Stimulated activated naive CD4-positive, alpha-beta T cell (primary cell): ENCODE measurements around the gene PLAU.
"Not testable (repeated sequence)": the region's sequence is repeated elsewhere in the genome, so short reads cannot be mapped to it uniquely, and the experiment has no call there.

Experiments
- DNase-seq, 6 experiments: peaks; one replicate each; lab custom pipeline; 2025; lab: John Stamatoyannopoulos, UW

Gene PLAU

DNA sequence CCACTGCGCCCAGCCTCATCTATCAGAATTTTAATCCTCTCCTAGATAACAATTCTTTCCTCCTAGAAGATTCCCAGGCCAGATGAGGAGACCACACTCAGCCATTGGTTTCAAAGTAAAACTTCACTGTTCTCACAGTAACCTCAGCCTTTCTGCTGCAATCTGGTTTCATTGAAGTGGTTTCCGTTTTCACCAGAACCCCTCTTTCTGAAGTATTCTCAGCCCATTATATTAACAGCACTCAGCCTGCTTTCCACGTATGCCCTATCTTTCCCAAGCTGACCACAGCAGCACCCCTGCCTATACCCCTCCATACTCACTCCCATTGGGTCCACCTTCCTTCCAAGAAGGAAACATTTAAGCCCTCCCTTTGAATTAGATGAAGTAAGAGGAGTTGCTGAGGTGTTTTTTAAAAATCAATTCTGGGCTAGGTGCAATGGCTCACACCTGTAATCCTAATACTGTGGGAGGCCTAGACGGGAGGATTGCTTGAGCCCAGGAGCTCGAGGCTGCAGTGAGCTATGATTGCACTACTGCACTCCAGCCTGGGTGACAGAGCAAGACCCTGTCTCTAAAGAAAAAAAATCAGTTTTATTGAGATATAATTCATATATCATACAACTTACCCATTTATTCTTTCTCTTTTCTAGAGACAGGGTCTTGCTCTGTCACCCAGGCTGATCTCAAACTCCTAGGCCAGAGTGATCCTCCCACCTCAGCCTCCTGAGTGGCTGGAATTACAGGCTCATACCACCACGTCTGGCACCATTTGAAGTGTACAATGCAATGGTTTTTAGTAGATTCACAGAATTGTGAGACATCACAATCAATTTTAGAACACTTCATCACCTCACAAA lies 11.3 kb downstream of the PLAU start:
- peak in 3 of 6 experiments; percentile 59 to 77 (median 70) for DNase-seq

DNA sequence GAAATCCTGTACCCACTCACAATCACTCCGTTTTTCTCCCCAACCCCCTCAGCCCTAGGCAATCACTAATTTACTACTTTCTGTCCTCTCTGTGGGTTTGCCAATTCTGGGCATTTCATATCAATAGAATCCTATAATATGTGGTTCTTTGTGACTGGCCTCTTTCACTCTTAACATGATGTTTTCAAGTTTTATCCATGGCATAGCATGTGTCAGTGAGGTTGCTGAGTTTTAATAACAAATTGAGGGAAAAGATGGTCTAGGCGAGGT lies 11.9 kb downstream of the PLAU start:
- DNase-seq, result no peak

DNA sequence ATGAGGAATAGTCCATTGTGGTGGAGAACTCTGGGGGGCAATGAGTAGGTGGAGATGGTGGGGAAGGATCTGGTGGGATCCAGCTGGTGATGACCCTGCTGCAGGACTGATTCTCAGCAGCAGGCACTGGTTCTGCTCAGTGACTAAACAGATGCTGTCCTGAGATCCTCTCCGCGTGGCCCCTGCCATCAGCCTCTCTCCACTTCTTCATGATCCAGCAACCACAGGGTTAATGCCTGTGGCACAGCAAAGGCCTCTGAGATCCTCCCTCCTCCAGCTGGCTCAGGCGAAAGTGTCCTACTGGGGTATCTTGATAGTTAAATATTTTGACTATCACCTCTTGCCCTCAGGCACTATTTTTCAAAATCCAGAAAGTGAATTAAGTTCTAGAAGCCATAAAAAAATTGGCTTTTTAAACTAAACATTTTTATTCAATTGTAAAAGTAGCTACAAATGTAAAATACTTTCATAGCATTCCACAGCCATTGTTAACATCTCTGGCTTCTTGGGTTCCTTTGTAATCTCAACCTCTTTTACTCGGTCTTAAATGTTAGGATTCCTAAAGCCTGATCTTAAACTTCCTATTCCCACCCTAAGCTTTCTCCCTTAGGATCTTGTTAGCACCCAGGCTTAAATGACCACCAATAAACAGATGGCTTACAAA lies 13.1 kb downstream of the PLAU start:
- DNase-seq, result no peak

GRCh38 chr10:73924935-73925334 lies 14.0 kb downstream of the PLAU start:
- no peak for DNase-seq

GRCh38 chr10:73925539-73925938 lies 14.6 kb downstream of the PLAU start:
- no peak for DNase-seq

GRCh38 chr10:73926152-73926764 lies 15.3 kb downstream of the PLAU start:
- no peak for DNase-seq

DNA sequence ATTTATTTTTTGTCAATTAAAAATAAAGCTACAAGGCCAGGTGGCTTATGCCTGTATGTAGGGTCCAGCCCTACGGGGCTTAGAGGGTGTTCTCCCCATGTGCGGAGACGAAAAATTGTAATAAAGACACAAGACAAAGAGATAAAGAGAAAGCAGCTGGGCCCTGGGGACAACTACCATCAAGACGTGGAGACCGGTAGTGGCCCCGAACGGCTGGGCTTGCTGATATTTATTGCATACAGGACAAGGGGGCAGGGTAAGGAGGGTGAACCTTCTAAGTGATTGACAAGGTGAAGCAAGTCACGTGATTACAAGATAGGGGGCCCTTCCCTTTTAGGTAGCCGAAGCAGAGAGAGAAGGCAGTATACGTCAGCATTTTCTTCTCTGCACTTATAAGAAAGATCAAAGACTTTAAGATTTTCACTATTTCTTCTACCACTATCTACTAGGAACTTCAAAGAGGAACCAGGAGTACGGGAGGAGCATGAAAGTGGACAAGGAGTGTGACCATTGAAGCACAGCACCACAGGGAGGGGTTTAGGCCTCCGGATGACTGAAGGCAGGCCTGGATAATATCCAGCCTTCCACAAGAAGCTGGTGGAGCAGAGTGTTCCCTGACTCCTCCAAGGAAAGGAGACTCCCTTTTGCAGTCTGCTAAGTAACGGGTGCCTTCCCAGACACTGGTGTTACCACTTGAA lies 19.8 kb downstream of the PLAU start:
- DNase-seq, result not testable (repeated sequence)

- peak in 2 of 6 experiments; percentile 7 to 15 for DNase-seq
These were observed 21.1 kb downstream of the PLAU start for GRCh38 chr10:73931767-73932619.

DNA sequence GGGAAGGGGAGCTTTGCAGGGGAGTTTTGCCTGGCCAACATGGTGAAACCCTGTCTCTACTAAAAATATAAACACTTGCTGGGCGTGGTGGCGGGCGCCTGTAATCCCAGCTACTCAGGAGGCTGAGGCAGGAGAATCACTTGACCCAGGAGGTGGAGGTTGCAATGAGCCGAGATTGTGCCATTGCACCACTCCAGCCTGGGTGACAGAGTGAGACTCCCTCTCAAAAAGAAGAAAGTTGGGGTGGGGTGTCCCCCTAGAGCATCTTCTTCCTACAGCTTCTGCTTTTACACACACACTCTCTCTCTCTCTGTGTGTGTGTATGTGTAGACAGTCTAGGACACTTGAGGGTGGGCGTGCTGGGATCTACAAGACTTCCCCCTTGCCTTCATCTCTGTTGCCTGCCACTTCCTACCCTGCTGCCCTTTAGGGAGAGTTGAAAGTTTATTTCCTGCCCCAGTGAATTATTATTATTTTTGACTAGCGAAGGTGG lies 21.7 kb downstream of the PLAU start:
- DNase-seq, result no peak

GRCh38 chr10:73934074-73934473 lies 23.1 kb downstream of the PLAU start:
- no peak for DNase-seq

DNA sequence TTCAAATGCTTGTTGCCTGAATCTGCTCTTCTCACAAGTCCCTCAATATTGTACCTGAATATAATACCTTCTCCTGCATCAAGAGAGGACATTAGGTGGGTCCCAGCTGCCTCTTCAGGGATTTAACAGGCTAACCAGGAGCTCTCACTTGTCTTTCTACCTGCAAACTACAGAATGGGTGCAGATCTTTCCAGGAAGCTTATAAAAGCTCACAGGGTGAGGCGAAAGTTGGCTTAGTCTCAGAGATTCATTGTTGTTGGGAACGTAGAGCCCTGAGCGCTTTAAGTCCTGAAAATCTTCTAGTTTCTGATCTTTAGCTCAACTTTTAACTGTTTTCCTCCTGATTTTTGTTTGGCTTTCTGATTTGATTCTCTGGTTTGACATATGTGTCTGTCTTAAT lies 25.0 kb downstream of the PLAU start:
- no peak for DNase-seq

DNA sequence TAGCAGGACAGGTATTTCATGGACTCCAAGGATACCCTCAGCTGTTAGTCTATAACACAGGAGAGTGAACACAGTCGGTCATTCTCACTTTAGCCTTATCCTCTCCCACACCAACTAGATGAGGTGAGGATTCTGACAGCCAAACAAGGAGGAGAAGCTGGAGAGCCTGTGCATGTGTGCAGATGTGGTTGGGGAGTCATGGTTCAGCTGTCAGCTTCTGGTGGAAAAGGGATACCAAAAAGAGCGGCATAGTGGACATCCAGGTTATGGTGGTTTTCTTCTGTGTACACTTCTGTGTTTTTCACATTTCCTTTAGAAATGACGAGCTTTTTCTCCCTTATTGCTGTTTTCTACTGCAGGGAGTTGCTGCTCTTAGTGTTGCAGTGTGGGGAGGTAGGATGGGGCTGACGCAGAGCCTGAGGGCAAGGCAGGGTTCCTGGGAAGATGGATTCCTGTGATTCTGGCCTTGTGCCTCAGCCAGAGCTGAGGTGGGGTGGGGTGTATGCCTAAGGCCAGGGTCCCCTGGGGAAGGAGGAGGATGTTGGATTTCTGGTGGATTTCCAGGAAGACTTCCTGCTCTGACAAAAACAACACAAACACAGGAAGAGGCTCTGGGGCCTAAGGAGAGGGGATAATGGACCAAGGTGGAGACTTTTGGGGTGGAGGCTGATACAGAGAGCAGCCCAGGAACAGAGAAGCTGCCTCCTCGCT lies 26.6 kb downstream of the PLAU start:
- no peak for DNase-seq

DNA sequence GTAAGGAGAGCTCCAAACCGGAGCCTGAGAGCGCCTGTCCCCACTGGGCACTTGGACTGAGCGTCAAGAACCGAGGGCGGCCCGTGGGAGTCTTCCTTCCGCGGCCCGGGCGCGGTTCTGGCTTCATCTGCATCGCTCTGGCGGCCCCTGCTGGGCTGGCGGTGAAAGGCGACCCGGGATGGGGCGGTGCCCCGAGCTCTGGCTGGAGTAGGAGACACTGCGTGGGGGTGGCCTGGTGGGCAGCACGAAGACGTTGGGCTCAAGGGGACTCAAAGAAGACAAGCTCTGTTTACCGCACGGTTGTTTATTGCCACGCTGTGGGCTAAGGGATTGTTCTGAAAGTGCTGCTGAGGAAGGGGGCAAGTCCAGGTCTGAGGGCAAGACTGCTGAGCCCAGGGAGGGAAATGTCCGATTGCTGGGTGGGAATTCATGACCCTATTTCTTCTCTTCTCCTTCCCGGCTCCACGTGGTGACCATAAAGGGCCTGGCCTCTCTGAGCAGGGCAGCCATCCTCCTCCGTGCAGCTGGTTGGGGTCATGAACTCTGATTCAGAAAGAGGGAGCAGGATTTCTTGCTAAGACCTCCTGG lies 29.8 kb downstream of the PLAU start:
- peak; percentile 42 to 82 (median 74) for DNase-seq

DNA sequence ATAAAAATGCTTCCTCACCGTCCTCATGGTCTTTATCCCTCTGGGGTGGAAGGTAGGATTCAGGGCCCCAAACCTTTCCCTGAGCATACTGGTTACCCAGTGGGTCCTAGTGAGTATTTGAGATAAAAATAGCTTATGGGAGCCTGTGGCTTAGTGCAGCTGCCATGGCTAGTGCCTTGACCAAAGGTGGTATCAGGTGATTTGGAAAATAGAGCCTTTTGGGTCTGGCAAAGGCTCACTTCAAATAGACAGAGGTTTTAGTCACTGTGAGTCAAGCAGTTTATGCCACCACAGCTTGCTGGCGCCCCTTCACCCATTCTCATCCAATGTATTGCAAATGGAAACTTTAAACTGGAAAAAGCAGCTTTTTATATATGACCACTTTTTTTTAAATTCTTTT lies 30.4 kb downstream of the PLAU start:
- DNase-seq, result no peak

DNA sequence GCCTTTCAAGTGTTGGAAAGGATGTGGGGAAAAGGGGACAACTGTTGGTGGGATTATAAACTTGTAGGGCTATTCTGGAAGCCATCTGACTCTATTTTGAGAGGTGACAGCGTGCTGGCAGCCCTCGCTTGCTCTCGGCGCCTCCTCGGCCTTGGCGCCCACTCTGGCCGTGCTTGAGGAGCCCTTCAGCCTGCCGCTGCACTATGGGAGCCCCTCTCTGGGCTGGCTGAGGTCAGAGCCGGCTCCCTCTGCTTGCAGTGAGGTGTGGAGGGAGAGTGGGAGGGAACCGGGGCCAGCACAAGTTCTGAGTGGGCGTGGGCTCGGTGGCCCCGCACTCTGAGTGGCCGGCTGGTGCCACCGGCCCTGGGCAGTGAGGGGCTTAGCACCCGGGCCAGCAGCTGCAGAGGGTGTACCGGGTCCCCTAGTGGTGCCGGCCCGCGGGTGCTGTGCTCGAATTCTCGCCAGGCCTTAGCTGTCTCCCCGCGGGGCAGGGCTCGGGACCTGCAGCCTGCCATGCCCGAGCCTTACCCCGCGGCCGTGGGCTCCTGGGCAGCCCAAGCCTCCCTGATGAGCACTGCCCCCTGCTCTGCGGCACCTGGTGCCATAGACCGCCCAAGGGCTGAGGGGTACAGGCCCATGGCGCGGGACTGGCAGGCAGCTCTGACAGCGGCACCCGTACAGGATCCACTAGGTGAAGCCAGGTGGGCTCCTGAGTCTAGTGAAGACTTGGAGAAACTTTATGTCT lies 33.6 kb downstream of the PLAU start:
- no peak for DNase-seq

DNA sequence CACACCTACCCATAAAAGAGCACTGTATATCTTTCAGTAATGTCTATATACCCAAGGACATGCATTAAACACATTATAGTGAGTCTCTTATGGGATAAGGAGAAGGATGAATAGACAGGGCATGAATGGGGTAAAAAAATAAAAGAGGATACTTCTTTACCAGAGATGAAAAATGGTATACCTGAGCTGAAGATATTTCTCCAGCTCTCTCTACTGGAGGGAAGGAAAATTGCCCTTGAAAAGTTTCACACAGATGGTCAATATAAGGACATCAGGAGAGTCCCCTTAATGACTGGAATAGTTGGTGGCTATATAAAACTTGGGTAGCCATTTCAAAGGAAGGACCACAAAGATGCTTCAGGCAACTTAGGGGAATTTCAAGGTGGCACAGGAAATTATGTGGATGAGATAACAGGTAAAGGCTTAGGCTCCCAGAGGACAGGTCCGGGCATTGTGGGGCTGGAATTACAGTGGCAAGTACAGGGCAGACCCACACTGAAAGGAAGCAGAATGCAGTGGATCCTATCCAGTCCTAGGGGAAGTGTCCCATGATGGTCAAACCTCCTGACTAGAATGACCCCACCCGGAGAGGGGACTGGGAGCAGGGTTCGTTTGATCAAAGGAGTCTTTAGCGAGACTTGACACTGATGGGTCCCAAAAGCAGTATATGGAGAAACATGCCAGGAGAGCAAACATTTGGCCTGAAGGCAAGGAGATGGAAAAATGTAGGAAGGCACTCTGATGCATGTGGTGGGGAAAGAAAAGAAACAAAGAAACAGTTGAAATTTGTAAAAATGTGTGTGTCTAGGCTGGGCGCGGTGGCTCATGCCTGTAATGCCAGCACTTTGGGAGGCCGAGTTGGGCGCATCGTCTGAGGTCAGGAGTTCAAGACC lies 35.6 kb downstream of the PLAU start:
- no peak for DNase-seq

GRCh38 chr10:73948947-73949633 lies 38.2 kb downstream of the PLAU start:
- DNase-seq, result no peak
